ENCODE measurements around the gene RINL.

The RINL gene

GRCh38 chr19:38852231-38853044 is 25.6 kb downstream of the RINL start:
- peaks cover 2% of the 10 kb centered on the region for H3K9me3 Mint-ChIP-seq
- H3K36me3 Mint-ChIP-seq (ENCODE audit: low read depth) = peaks cover 37% of the 10 kb centered on the region
- no peaks in the 10 kb centered on the region for H3K27me3 Mint-ChIP-seq
- H3K4me3 Mint-ChIP-seq = peak overlapping the region; percentile 92
- DNase-seq = peak; percentile 78
- peak overlapping the region; percentile 97 for H3K27ac Mint-ChIP-seq
- H3K4me1 Mint-ChIP-seq (ENCODE audit: low read depth) = peaks cover 45% of the 10 kb centered on the region

GRCh38 chr19:38851622-38852230 is 26.3 kb downstream of the RINL start:
- peak overlapping the region; percentile 100 for H3K27ac Mint-ChIP-seq
- peaks cover 44% of the 10 kb centered on the region for H3K36me3 Mint-ChIP-seq (ENCODE audit: low read depth)
- H3K4me1 Mint-ChIP-seq (ENCODE audit: low read depth) = peaks cover 46% of the 10 kb centered on the region
- no peaks in the 10 kb centered on the region for H3K27me3 Mint-ChIP-seq
- H3K9me3 Mint-ChIP-seq = peaks cover 2% of the 10 kb centered on the region
- H3K4me3 Mint-ChIP-seq = peak overlapping the region; percentile 98
- DNase-seq = peak; percentile 92

- peaks cover 45% of the 10 kb centered on the region for H3K4me1 Mint-ChIP-seq (ENCODE audit: low read depth)
- peak overlapping the region; percentile 100 for H3K27ac Mint-ChIP-seq
- no peaks in the 10 kb centered on the region for H3K27me3 Mint-ChIP-seq
- H3K36me3 Mint-ChIP-seq (ENCODE audit: low read depth) = peaks cover 50% of the 10 kb centered on the region
- peak overlapping the region; percentile 98 for H3K4me3 Mint-ChIP-seq
- peak; percentile 76 for DNase-seq
- no peaks in the 10 kb centered on the region for H3K9me3 Mint-ChIP-seq
Observed at GRCh38 chr19:38850976-38851621, 27.0 kb downstream of the RINL start.

GRCh38 chr19:38850436-38850975 is 27.6 kb downstream of the RINL start:
- Mint-ChIP-seq H3K4me1 (ENCODE audit: low read depth) (peaks cover 51% of the 10 kb centered on the region), H3K36me3 (ENCODE audit: low read depth) (peaks cover 56% of the 10 kb centered on the region)
- peak; percentile 98 for DNase-seq

GRCh38 chr19:38849860-38850435 is 28.1 kb downstream of the RINL start, which contains the start of gene HNRNPL:
TSS of gene HNRNPL (minus strand) at chr19:38849986. CDS start at chr19:38849966, 20 bp downstream.
- Mint-ChIP-seq H3K4me3 (peak within 1 kb of the TSS; percentile 98), H3K4me1 (ENCODE audit: low read depth) (peaks cover 54% of the 10 kb centered on the region), H3K36me3 (ENCODE audit: low read depth) (peaks cover 62% of the 10 kb centered on the region), H3K27me3 (no peaks in the 10 kb centered on the region), H3K27ac (peak within 1 kb of the TSS; percentile 100), H3K9me3 (no peaks in the 10 kb centered on the region)
- DNase-seq = peak; percentile 100

More at GRCh38 chr19:38850436-38850975, 27.6 kb downstream of the RINL start:
- peak overlapping the region; percentile 100 for H3K27ac Mint-ChIP-seq
- no peaks in the 10 kb centered on the region for H3K9me3 Mint-ChIP-seq
- H3K27me3 Mint-ChIP-seq = no peaks in the 10 kb centered on the region
- peak overlapping the region; percentile 98 for H3K4me3 Mint-ChIP-seq

GRCh38 chr19:38849147-38849859 is 28.8 kb downstream of the RINL start:
- H3K4me1 Mint-ChIP-seq (ENCODE audit: low read depth) = peaks cover 60% of the 10 kb centered on the region
- no peaks in the 10 kb centered on the region for H3K9me3 Mint-ChIP-seq
- peaks cover 68% of the 10 kb centered on the region for H3K36me3 Mint-ChIP-seq (ENCODE audit: low read depth)
- no peaks in the 10 kb centered on the region for H3K27me3 Mint-ChIP-seq
- DNase-seq = peak; percentile 99
- peak overlapping the region; percentile 98 for H3K4me3 Mint-ChIP-seq
- peak overlapping the region; percentile 100 for H3K27ac Mint-ChIP-seq

GRCh38 chr19:38848299-38849146 is 29.6 kb downstream of the RINL start:
- DNase-seq = no peak
- Mint-ChIP-seq H3K27me3 (no peaks in the 10 kb centered on the region), H3K9me3 (no peaks in the 10 kb centered on the region), H3K4me3 (peak overlapping the region; percentile 98), H3K27ac (peak overlapping the region; percentile 100), H3K4me1 (ENCODE audit: low read depth) (peaks cover 65% of the 10 kb centered on the region), H3K36me3 (ENCODE audit: low read depth) (peaks cover 76% of the 10 kb centered on the region)

- H3K9me3 Mint-ChIP-seq = no peaks in the 10 kb centered on the region
- peak overlapping the region; percentile 100 for H3K27ac Mint-ChIP-seq
- peak overlapping the region; percentile 98 for H3K4me3 Mint-ChIP-seq
- H3K27me3 Mint-ChIP-seq = no peaks in the 10 kb centered on the region
- no peak for DNase-seq
- H3K4me1 Mint-ChIP-seq (ENCODE audit: low read depth) = peaks cover 74% of the 10 kb centered on the region
- H3K36me3 Mint-ChIP-seq (ENCODE audit: low read depth) = peaks cover 89% of the 10 kb centered on the region
Observed at GRCh38 chr19:38846097-38846496, 32.0 kb downstream of the RINL start.

- Mint-ChIP-seq H3K36me3 (ENCODE audit: low read depth) (peaks cover 89% of the 10 kb centered on the region), H3K4me1 (ENCODE audit: low read depth) (peaks cover 76% of the 10 kb centered on the region), H3K27me3 (no peaks in the 10 kb centered on the region), H3K4me3 (peak overlapping the region; percentile 98), H3K27ac (peak overlapping the region; percentile 100), H3K9me3 (no peaks in the 10 kb centered on the region)
- DNase-seq = no peak
Observed at GRCh38 chr19:38845374-38846024, 32.6 kb downstream of the RINL start.

- Mint-ChIP-seq H3K27ac (peak overlapping the region; percentile 100), H3K4me3 (peak overlapping the region; percentile 26), H3K36me3 (ENCODE audit: low read depth) (peaks cover 100% of the 10 kb centered on the region), H3K9me3 (no peaks in the 10 kb centered on the region), H3K4me1 (ENCODE audit: low read depth) (peaks cover 89% of the 10 kb centered on the region), H3K27me3 (no peaks in the 10 kb centered on the region)
- DNase-seq = no peak
Observed at GRCh38 chr19:38844093-38844686, 33.9 kb downstream of the RINL start.

- peaks cover 100% of the 10 kb centered on the region for H3K36me3 Mint-ChIP-seq (ENCODE audit: low read depth)
- H3K27ac Mint-ChIP-seq = peak overlapping the region; percentile 100
- H3K27me3 Mint-ChIP-seq = no peaks in the 10 kb centered on the region
- H3K4me1 Mint-ChIP-seq (ENCODE audit: low read depth) = peaks cover 92% of the 10 kb centered on the region
- H3K4me3 Mint-ChIP-seq = peak overlapping the region; percentile 74
- DNase-seq = no peak
- no peaks in the 10 kb centered on the region for H3K9me3 Mint-ChIP-seq
Observed at GRCh38 chr19:38843175-38843758, 34.8 kb downstream of the RINL start.
